ENCODE results near the gene SNAI1. TPM values are rescaled to one million over a fixed set of nuclear protein-coding genes. Genes with fewer than 3 reads are reported as not detected.
"Not testable (repeated sequence)": the region's sequence is repeated elsewhere in the genome, so short reads cannot be mapped to it uniquely, and the experiment has no call there.

SNAI1 gene
- total RNA-seq, 1 donor from 2014 or later, result not detected

DNA sequence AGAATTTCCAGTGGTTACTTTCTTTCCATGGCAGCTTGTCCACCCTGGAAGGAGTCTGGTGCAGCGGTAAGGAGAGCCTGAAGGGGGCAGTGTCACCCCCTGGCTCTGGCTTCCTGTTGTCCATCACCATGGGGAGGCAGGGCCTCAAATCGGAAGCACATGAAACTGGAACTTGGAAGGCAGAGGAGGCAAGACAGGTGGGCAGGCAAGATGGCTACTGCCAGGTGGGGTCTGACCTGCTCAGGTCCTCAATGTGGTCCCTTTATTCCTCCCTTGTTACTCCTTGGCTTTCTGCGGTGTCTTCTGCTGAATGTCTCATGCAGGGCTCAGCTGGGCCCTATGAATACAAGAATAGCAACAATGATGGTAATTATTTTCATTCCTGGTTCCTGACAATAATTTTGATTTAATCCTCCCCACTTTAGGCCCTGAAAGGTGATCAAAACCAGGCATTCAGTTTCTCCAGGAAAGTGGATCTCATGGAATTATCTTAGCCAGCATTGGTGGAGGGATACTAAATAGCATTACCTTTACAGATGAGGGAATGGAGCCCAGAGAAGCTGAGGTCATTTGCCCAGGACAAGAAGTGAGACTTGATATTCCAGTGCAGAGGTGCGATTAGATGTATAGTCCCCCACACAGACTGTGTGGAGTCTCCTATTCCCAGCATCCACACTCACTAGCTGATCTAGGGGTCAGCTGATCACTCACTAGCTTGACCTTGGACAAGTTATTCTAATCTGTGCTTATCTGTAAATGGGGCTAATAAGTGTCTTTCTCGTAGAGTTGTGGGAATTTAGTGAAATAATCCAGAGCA is 17.6 kb upstream of the SNAI1 start:
- no peak for DNase-seq

GRCh38 chr20:49965781-49966305 is 16.9 kb upstream of the SNAI1 start:
- DNase-seq, result no peak

- DNase-seq, result no peak
Observed at GRCh38 chr20:49966861-49967260, 15.9 kb upstream of the SNAI1 start.

DNA sequence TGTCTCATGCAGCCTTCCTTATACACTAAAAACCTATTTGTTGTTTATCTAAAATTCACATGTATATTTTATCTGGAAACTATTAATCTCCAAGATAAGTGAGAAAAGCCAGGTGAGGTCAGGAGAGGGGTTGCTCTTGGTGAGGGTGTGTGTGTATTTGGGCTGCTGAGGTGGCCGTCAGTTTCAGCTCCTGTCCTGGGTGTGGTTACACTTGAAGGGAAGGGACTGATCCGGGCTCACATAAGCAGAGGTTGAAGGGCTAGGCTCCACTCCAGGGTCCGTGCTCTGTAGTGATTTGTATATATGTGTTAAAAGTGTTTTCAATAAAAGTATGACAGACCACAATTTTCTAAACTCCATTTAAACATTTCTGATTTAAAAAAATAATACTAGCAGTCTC is 13.5 kb upstream of the SNAI1 start:
- no peak for DNase-seq

DNA sequence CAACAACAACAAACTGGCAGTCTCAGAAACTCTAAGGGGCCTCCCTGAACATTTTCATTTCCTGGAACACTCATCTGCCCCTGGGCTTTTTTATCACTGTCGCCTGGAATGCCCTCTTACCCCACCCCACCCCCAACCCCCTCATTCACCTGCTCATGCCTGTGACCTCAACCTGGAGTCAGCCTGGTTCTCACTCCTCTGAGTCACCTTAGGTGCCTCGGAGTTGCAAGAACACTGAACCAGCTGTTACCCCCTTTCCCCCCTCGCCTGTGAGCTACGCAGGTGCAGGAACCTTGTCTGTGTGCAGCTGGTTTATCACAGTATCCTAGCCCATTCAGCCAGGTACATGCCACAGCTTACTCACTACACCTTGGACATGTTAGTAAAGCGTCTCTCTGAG is 12.8 kb upstream of the SNAI1 start:
- DNase-seq, result no peak

- no peak for DNase-seq
Observed at GRCh38 chr20:49970498-49970897, 12.3 kb upstream of the SNAI1 start.

DNA sequence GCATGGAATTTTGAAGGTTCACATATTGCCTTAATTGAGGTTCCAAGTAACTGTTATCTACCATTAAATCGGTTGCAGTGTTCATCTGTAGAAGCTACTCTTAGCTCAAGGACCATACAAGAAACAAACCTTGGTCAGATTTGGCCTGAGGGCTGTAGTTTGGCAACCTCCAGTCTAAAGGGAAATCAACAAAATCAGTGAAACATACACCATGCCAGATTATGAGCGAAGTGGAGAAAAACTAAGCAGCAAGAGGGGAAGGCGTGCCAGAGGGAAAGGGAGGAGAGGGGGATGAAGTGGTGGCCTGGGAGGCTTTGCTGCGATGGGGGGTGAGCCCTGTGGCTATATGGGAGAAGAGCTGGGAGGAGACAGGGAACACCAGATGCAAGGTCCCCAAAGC is 8.8 kb upstream of the SNAI1 start:
- no peak for DNase-seq

DNA sequence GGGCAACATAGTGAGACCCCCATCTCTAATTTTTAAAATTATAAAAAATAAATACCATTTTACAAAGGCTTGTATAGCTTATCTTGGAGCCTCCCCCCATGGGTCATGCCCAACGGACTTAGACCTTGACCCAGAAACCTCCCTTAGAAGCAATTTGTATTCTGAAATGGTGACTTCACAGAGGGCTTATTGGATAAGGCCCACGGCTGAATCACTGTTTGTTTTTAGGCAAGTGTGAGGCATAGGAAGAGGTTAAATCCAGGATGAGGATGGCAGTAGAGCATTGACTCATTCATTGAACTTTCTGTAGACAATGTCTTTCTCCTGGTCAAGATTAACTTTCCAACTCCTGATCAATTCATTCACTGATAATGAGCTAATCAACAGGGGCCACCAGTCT is 6.2 kb upstream of the SNAI1 start:
- no peak for DNase-seq

- DNase-seq, result not testable (repeated sequence)
Observed at GRCh38 chr20:49977740-49978139, 5.0 kb upstream of the SNAI1 start.

GRCh38 chr20:49978685-49979029 is 4.1 kb upstream of the SNAI1 start:
- no peak for DNase-seq

DNA sequence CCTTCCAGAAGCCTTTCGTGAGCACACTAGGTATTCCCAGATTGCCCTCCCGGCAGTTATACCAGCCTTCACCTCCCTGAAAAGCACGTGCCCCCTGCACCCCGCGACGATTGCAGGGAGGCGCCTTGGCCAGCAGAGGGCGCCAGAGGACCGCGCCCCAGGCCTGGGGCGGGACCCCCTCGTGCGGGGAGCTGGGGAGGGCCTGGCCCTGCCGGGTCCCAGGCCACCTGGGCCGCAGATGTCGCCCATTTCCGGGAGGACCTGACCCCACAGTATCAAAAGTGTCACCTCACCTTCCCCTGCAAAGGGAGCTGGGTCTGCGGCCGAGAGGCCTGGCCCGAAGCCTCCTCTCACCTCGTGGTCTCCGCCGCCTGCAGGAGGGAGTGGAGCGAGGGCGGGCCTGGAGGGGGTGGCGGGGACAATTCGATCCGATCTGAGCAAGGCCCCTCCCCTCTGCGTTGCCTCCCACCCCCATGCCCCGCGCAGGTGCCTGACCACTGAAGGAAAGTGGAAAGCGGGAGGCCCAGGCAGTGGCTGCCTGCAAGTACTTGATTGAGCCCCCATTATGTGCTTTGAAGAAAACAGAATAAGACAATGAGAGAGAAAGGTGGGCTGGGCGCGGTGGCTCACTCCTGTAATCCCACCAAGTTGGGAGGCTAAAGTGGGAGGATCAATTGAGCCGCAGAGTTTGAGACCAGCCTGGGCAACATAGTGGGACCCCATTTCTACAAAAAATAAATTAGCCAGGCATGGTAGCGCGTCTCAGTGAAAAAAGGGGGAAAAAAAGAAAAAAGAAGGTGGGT is 3.5 kb upstream of the SNAI1 start:
- peak; percentile 5 for DNase-seq

DNA sequence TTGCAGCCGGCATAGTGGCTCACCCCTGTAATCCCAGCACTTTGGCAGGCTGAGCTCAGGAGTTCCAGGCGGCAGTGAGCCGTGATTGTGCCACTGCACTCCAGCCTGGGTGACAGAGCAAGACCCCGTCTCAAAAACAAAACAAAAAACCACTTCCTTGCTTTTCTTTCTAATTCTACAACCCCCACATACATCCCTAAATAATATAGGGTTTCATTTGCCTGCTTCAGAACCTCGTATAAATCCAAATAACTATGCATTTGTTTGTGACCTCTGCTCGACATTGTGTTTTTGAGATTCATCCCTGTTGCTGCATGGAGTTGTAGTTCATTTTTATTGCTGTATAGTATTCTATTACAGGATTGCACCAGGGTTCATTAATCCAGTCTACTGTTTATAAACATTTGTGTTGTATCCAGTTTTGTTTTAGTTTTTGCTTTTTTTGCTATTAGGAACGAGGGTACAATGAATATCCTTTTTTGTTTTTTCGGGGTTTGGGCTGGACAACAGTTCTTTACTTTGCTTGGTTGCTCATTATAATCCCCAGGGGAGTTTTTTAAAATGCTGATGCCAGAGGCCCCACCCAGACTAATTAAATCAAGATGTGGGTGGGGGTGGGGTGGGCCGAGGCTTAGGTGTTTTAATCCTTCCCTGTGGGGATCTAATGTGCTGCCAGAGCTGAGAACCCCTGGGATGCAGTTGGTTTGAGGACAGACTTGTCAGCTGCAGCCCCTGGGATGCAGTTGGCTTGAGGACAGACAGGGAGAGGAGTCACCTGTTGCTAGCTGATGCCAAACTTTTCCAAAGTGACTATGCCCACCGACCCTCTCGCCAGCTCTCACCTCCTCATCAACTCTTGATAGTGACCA is 2.4 kb upstream of the SNAI1 start:
- no peak for DNase-seq

DNA sequence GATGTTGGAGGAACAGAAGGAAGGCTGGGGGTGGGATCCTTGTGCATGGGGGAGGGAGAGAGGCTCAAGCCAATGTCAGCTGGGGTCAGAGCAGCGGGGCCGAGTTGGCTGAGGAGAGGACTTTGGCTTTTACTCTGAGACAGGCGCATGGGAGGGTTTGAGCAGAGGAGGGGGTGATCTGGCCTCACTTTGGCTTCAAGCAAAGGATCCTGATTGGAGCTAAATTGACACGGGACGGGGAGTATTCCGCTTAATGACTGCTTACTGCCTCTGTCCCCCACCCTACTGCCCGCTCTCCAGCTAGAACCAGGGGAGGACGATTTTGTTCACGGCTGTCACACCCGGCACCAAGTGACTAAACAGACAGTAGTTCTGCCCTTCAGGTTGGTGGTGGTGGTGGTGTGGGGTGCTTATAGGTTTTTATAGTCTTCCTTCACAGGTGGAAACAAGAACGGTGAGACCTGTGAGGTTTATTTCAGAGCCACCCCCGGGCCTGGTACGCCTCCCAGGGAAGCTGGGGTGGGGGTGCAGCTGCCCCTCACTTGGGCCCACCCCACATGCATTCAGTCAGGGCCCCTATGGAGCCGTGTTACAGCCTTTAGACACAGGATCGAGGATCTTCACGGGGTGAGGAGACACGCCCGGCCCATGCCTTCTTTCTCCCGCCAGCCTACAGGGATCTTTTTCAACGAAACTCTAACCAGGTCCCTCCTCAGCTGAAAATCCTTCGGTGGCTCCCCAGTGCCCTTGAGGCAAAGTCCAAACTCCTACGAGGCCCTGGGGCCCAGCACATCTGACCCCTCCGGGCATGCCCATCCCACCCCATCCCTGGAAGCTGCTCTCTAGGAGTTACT is 1.3 kb upstream of the SNAI1 start:
- DNase-seq, result no peak

- no peak for DNase-seq
Observed at GRCh38 chr20:49982072-49982345, 771 bp upstream of the SNAI1 start.

GRCh38 chr20:49983123-49983847 is 505 bp downstream of the SNAI1 start:
- no peak for DNase-seq

- DNase-seq, result no peak
Observed at GRCh38 chr20:49983848-49984408, 1.1 kb downstream of the SNAI1 start.

GRCh38 chr20:49984426-49985153 is 1.8 kb downstream of the SNAI1 start:
- no peak for DNase-seq

GRCh38 chr20:49985157-49985556 is 2.4 kb downstream of the SNAI1 start:
- no peak for DNase-seq

DNA sequence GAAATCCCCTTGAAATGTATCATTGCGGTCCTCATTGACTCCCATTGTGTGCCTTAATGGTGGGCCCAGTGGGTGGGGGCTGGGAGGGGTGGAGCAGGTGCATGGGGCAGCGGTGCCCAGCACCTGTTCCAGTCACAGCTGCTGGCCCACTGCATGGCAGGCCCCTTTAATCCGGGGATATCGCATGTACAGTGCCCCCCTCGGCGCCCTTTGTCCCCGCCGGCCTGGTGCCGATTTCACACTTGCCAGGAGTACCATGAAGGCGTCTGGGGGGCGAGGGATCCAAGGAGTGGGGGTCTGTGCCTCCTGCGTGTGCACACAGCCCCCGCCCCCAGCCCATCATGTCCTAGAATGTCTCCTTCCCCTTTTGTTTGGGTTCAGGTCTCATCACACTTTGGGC is 2.8 kb downstream of the SNAI1 start:
- DNase-seq, result no peak

DNA sequence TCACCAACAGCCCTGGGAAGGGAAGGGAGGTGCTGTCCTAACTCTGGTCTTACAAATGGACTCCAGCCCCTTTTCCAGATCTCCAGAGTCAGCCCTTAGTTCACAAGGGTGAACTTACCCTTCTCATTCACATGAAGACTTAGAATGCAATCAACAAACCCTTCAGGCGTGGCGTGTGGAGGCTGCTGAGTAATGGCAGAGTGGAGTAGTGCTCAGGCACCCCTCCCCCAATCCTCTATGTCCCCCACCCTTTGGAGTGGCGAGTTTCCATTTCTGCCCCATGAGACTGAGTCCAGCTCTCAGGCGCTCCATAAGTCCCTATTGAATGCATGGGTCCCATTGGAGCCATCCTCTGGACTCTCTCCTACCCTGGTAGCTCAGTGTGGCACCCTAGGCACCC is 3.3 kb downstream of the SNAI1 start:
- no peak for DNase-seq

Measured in occipital lobe (tissue), 2 donors.